GM18873 (cell line): Measurements from ENCODE around the gene SYNE1.
"Not testable (repeated sequence)": the region's sequence is repeated elsewhere in the genome, so short reads cannot be mapped to it uniquely, and the experiment has no call there.

Source experiments
- ATAC-seq: cut with Tn5 transposase; IDR thresholded peaks from one replicate; pipeline ENCODE4 v1.9.1; 2021; ENCODE audit warnings: mild to moderate bottlenecking, moderate library complexity, moderate number of reproducible peaks; ENCODE audit not compliant: unreplicated experiment, low FRiP score

SYNE1 gene

DNA sequence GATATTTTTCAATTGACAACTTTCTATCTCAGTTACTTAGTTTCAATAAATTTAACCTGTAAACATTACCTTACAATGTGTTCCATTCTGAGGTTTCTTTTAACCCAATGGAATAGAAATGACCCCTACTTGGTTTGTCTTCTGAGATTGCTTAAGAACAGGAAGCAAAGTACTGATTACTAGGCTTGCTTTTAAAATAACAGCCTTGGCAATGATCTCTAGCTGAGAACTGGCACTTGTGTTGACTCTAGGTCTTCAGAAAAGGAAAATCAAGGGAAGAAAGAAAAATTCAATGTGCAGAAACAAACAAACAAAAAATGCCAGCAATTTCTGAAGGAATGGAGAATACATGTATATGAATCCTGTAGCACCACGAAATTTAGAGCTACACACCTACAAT is 66.1 kb downstream of the SYNE1 start:
- no peak for ATAC-seq

DNA sequence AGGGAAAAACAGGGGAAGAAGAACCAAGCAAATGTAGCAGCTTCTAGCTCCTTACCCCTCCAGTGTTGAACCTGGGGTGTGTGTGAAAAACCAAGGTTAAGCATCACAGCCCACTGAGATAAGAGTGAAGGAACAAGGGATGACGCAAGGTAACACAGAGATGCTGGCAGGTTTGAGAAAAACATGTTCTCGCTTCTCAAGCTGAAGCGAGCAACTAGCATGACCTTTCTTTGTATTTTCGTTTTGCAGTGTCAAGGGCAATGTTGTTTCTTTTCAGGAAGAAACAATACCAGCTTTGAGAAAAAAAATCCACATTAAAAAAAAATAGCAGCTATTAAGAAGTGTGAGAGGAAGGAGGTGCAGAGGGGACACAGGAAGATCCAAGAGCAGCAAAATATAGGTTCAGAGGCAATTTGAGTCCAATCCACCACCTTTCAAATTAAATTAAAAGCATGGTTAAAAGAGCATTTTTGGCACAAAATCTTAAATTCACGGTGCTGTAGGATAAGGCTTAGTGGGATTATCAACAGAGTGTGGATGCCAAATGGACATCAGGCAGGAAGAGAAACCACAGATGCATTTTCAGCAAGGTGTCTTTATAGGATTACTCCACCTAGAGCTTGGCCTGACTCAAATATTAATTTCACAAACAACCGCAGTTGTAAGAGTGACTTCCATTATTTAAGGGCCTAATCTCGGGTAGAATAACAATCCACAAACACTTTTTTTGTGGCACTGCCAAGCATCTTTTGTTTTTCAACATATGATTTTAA is 70.9 kb downstream of the SYNE1 start:
- ATAC-seq = no peak

DNA sequence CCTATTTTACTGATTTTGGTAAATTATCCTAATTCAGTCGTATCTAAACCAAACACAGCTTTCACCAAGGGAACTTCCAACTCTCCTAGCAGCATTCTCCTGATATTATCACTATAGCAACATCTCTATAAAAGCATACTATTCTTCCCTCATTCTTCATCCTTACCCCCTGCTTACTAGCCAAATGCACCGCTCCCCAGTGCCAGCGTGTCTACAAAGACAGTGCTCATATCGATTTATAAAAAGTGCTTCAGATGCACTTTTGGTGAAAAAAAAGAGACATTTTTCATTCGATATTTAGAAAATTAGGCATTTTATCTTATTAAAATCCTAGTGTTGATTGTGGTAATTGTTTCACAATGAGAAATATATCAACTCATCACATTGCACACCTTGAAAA is 74.0 kb downstream of the SYNE1 start:
- no peak for ATAC-seq

DNA sequence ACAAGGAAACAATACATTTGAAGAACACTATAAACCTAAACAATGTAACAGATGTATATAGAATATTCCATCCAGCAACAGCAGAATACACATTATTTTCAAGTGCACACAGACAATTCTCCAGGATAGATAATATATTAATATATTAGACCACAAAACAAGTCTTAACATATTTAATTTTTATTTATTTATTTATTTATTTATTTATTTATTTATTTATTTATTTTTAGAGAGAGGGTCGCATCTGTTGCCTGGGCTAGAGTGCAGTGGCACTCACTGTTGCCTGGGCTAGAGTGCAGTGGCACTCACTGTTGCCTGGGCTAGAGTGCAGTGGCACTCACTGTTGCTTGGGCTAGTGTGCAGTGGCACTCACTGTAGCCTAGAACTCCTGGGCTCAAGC is 78.4 kb downstream of the SYNE1 start:
- ATAC-seq = not testable (repeated sequence)

DNA sequence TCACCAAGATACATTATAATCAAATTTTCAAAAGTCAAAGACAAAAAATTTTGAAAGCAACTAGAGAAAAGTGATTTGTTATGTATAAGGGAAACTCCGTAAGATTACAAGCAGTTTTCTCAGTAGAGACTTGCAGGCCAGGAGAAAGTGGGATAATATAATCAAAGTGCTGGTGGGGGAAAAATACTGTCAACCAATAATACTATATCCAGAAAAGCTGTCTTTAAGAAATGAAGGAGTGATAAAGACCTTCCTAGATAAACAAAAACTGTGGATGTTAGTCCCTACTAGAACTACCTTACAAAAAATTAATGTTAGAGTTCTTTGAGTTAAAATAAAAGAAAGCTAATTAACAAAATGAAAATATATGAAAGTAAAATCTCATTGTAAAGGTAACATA is 79.7 kb downstream of the SYNE1 start:
- ATAC-seq = no peak

DNA sequence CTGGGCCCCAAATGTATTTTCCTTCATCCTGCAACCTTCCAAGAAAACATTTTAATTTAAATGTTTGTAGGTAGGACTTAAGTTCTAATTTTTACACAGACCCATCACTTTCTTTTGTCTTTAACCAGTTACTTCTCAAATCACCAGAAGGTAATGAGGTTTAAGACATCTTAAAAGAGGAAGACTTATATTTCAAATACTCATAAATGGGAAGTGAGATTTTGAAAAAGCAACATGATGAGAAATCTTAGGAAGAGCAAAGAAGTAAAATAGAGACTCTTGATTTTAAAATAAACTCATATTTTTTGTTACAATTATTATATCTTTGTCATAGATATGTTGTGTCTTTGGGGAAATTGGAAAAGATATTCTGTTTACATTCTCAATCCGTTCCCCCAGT is 82.3 kb downstream of the SYNE1 start:
- no peak for ATAC-seq

DNA sequence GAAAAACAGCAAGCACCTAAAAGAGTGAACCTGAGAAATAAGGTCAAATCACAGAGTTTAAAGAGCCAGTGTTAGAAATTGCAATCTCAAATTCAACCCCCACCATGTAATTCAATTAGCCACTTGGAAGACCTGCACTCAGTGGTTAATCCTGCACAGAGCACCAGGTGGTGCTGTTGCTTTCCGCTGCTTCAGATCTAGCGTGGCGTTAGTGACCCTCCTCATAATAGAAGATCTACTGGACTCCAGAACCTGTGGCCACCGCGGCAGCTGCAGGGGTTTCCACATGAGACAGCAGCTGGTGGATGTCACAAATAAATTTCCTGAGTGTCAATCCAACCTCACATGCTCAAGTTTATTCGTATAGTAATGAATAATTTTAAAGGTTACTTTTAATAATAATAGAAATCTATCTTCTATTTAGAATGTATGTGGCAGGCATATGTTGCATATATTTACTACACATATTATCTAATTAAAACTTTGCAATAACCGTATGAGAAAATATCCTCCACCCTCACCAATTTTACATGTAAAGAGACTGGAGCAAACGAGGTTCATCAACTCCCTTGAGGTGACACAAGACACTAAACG is 84.4 kb downstream of the SYNE1 start:
- ATAC-seq = peak; percentile 89

DNA sequence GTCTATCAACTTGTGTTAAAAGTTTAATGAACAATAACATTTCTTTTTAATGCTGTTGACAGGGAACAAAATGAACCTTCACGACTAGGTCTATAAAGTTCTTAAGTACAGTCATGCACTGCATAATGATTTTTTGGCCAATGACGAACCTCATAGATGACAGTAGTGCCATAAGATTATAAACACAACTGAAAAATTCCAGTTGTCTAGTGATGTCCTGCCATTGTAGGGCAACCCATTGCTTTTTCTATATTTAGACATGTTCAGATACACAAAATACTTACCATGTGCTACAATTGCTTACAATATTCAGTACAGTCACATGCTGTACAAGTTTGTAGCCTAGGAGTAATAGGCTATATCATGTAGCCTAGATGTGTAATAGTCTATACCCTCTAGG is 93.6 kb downstream of the SYNE1 start:
- no peak for ATAC-seq

DNA sequence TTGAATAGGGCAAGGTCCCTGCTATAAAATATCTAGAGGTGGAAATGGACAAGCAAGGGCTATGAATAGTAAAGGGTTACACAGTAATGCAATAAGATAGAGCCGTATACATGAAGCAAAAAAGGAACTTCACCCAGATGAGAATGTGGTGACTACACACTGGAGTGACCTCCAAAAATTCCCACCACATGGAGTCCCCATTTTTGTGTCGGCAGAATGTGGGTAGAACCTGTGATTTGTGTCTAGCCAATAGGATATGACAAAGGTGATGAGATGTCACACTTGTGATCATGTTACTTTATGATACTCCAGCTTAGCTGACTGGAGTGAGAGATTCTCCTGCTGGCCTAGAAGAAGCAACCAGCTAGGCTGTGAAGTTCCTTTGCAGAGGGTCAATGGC is 96.8 kb downstream of the SYNE1 start:
- no peak for ATAC-seq

DNA sequence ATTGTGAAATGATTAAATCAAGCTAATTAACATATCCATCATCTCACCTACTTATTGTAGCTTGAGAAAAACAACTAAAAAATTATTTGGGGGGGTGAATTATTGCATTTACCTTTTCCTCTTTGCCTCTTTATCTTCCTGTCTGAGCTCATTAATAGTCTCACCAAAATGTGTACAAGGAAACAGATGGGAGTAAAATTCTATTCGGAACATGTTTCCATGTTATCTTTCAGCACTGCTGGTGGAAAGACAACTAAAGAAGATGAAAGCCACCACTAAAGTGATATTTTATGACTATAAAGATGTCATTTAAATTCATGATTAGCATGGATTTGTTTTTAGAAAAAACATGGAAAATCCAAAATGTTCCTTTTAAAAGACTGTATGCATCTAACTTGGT is 102.6 kb downstream of the SYNE1 start:
- ATAC-seq = no peak

DNA sequence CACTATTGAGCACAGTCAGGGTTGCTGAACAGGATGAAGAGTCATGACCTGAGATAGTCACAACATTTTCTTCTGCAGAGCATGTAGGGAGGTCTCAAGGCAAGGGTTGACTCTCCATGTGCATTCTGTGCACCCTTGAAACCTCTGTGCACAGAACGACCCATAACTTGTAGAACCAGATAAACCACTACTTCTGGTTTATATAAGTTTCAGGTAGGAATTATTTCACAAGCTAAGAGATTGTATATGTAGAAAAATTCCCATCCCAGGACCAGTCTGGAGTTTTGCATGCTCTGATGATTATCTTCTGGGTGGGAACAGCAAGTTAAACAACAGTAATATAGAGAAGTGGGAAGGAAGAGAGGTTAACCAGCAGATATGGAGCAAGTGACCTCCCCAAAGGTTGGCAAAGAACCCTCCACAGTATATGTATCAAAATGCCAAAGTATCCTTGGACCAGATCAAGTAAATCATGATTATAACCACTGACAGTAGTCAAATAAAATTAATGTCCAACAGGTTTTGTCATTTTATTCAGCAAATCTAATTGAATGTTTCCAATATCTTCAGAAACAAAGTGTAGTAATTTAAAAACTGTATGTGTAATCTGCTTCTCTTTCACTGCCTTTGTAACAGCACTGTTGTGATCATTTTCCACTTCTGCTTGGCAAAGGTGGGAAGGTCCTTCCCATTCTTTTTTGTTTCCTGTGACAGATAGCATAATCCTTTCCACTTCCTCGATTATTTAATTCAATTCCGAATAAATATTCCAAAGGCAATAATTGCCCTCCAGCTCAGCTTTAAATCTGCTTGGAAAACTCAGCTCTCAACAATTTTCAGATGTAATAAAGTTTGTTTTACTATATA is 104.4 kb downstream of the SYNE1 start:
- no peak for ATAC-seq

DNA sequence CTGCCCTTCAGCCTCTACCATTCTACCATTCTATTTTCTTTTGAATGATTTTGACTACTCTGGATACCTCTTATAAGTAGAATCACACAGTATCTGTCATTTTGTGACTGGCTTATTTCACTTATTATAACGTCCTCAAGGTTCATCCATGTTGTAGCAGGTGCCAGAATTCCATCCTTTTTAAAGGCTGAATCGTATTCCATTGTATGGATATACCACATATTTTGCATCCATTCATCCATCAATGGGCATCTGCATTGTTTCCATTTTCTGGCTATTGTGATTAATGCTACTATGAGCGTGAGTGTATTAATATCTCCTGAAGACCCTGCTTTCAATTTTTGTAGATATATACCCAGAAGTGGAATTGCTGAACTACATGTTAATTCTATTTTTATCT is 105.5 kb downstream of the SYNE1 start:
- no peak for ATAC-seq

DNA sequence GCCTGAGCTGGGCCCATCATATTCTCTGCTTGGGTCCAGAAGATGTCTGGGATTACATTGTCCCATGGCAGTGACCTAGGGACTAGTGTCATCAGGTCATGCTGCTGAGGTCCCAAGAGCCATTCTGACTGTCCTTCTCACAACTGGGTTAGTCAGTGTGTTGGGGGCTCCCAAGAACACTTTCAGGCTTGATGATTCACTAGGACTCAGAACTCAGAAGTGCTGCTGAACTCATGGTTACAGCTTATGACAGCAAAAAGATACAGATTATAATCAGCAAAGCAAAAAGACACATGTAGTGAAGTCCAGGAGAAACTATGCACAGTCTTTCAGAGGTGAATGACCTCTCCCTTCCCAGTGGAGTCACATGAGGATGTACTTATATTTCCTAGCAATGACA is 107.8 kb downstream of the SYNE1 start:
- ATAC-seq = no peak

DNA sequence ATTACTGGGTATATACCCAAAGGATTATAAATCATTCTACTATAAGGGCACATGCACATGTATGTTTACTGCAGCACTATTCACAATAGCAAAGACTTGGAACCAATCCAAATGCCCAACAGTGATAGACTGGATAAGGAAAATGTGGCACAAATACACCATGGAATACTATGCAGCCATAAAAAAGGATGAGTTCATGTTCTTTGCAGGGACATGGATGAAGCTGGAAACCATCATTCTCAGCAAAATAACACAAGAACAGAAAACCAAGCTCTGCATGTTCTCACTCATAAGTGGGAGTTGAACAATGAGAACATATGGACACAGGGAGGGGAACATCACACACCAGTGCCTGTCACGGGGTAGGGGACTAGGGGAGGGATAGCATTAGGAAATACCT is 123.0 kb downstream of the SYNE1 start:
- ATAC-seq = not testable (repeated sequence)

DNA sequence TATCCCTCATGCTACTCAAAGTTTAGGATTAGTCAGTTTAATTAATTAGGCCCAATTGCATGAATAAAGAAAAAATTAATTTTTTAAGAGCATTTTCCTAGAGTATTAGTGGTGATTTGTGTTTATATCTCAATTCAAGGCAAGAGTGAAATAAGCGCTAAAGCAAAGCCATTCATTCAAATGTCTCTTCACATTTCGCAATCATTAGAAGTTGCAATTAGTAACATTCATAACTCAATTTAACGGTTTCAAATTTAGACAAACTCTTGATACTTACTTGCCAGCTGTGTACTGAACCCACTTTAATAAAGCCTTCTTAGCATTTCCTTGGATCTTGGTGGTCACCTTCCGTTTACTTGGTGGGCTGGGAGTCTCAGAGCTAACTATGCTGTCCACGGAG is 127.2 kb downstream of the SYNE1 start:
- no peak for ATAC-seq

DNA sequence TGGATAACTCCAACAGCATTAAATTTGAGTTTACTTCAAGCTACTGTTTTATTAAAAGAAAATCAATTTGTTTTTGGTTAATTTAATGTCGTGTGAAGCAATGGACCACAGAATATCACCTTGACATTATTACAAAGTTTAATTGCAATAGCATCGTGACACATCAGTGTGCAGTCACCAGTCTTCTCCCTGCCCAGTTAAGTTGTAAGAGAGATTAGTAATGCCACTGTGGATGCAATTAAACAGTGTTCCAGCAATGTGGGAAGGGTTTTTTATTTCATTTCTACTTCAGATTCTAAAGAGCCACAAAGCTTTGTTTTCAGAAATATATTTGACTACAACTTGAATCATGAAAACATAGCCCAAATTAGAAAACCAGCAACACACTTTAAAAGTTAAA is 128.7 kb downstream of the SYNE1 start:
- no peak for ATAC-seq

DNA sequence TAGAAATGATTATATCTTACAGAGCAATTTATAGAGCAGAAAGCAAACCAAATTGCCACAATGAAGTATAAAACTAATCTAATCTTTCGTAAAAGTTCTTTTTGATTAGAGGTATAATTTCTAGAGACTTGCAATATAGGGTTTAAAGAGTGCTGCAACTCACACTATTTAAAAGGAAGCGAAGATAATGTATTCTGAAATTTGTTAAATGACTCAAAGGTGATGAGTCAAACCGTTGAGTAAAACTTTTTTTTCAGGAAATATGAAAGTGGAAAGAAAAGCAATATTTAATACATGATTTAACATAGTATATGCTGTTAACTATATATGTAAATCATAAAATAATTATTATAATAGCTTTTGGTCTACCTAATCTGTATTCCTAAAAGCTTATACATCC is 133.6 kb downstream of the SYNE1 start:
- no peak for ATAC-seq

DNA sequence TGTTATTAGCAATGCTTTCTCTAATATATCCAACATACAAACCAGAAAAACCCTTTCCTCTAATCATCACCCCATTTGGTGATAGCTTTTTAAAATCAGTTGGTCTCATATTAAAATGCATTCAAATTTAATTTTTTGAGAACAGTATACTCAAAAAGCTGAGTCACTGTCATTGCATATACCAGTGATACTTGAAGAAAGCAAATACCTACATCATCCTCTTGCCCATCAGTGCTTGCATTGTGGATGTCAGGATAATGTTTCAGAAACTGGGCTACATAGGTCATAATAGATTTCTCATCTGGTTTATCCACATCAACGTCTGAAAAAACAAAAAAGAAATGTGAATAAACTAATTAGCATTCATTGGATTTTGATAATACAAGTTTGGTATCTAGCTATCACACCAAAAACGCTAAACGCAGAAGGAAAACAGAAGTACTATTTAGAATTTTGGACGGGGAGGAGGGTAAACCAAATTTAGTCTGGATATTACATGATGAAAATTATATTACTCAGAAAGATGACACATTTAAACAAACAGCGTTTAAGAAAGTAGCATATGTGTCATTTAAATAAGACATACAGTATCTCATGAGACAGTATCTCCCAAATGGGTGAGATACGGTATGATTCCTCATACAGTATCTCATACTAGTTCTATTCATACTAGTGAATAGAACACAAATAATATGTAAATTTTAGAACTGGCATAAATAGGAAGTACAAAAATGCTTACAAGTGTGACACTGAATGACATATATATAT is 134.6 kb downstream of the SYNE1 start:
- ATAC-seq = no peak

DNA sequence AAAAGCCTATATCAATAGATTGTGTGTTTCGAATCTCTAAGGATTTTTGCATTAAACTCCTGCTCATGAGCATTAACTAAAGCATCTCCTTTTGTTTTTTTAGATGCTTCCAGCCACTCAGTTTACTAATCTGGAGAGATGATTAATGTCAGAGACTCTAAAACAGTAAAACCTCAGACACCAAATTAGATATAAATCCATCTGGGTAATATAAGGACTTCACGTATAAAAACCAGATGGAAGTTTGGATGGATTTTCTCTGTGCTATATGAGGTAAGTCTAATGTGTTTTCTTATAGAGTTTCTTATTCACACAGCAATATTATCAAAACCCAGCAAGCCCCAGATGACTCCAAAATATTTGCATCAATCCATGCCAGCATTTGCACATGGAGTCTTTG is 137.2 kb downstream of the SYNE1 start:
- ATAC-seq = no peak

DNA sequence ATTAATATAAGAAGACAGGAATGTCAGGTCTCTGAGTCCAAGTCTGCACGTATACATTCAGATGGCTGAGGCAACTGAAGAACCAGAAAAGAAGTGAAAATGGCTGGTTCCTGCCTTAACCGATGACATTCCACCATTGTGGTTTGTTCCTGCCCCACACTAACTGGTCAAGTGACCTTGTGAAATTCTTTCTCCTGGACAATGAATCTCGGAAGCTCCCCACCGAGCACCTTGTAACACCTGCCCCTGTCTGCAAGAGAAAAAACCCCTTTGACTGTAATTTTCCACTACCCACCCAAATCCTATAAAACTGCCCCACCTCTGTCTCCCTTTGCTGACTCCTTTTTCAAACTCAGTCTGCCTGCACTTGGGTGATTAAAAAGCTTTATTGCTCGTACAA is 140.4 kb downstream of the SYNE1 start:
- no peak for ATAC-seq

DNA sequence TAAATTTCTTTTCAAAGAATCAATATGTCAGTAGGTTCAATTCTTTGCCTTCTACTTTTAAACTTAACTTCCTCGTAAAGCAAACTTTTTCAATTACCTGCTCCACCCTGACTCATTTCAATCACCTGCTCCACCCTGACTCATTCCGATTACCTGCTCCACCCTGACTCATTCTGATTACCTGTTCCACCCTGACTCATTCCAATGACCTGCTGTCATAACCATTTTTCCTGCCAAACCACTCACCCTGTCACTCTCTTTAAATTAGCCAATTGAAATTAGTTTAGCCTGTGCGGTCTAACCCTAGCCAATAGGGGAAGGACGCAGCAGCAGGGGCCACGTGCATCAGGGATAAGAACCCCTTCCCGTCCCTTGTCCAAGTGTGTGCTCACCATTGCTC is 141.7 kb downstream of the SYNE1 start:
- not testable (repeated sequence) for ATAC-seq
